Stimulated activated CD4-positive, alpha-beta T cell treated with anti-CD3 and anti-CD28 coated beads, Interleukin-4, amount 100 ng/mL, for 1 hour (primary cell): ENCODE results near the gene ZNRF2.
"Not testable (repeated sequence)": the region's sequence is repeated elsewhere in the genome, so short reads cannot be mapped to it uniquely, and the experiment has no call there.

ENCODE experiments used
- DNase-seq: peaks from one replicate; pipeline ENCODE4 v3.0.0-alpha.2; 2020

ZNRF2 gene

GRCh38 chr7:30365621-30366020 lies 81.2 kb downstream of the ZNRF2 start:
- DNase-seq = no peak

GRCh38 chr7:30366606-30367005 lies 82.2 kb downstream of the ZNRF2 start:
- no peak for DNase-seq

- DNase-seq = no peak
Measured at GRCh38 chr7:30367561-30367960, 83.2 kb downstream of the ZNRF2 start.

- no peak for DNase-seq
Measured at GRCh38 chr7:30369879-30370278, 85.5 kb downstream of the ZNRF2 start.

GRCh38 chr7:30371321-30371720 lies 86.9 kb downstream of the ZNRF2 start:
- no peak for DNase-seq

GRCh38 chr7:30378275-30378674 lies 93.9 kb downstream of the ZNRF2 start:
- DNase-seq = no peak

- no peak for DNase-seq
Measured at GRCh38 chr7:30379131-30379530, 94.7 kb downstream of the ZNRF2 start.

- DNase-seq = no peak
Measured at GRCh38 chr7:30379741-30380140, 95.3 kb downstream of the ZNRF2 start.

- DNase-seq = no peak
Measured at GRCh38 chr7:30380294-30380693, 95.9 kb downstream of the ZNRF2 start.

- DNase-seq = not testable (repeated sequence)
Measured at GRCh38 chr7:30380824-30381223, 96.4 kb downstream of the ZNRF2 start.

- DNase-seq = no peak
Measured at GRCh38 chr7:30382607-30383006, 98.2 kb downstream of the ZNRF2 start.

- no peak for DNase-seq
Measured at GRCh38 chr7:30389791-30390190, 105.4 kb downstream of the ZNRF2 start.

GRCh38 chr7:30390736-30391636 lies 106.6 kb downstream of the ZNRF2 start:
- no peak for DNase-seq

- no peak for DNase-seq
Measured at GRCh38 chr7:30391806-30392205, 107.4 kb downstream of the ZNRF2 start.

GRCh38 chr7:30395676-30396075 lies 111.3 kb downstream of the ZNRF2 start:
- no peak for DNase-seq

- DNase-seq = no peak
Measured at GRCh38 chr7:30396389-30396788, 112.0 kb downstream of the ZNRF2 start.

- no peak for DNase-seq
Measured at GRCh38 chr7:30403477-30403876, 119.1 kb downstream of the ZNRF2 start.

- DNase-seq = no peak
Measured at GRCh38 chr7:30405179-30405578, 120.8 kb downstream of the ZNRF2 start.

- no peak for DNase-seq
Measured at GRCh38 chr7:30406664-30407425, 122.4 kb downstream of the ZNRF2 start.

GRCh38 chr7:30411173-30411572 lies 126.8 kb downstream of the ZNRF2 start:
- no peak for DNase-seq

GRCh38 chr7:30411897-30412296 lies 127.5 kb downstream of the ZNRF2 start:
- no peak for DNase-seq

- DNase-seq = no peak
Measured at GRCh38 chr7:30412782-30413504, 128.5 kb downstream of the ZNRF2 start.

GRCh38 chr7:30413864-30414263 lies 129.5 kb downstream of the ZNRF2 start:
- DNase-seq = no peak
